Neuronal stem cell (in vitro differentiated cells): ENCODE measurements around the gene PRSS56.

Source experiments
- DNase-seq: peaks from one replicate; pipeline ENCODE4 v3.0.0-alpha.2; 2013; ENCODE audit warnings: low spot score
- H2AFZ ChIP-seq: one replicate; pipeline ENCODE4 v1.6.1; 2013; ENCODE audit warnings: mild to moderate bottlenecking, low read length, inconsistent platforms
- H2AK5ac ChIP-seq: 2 replicates; pipeline ENCODE4 v1.6.1; 2013; ENCODE audit warnings: low read depth, mild to moderate bottlenecking, inconsistent platforms, low read length, moderate library complexity, mixed read lengths
- H2BK120ac ChIP-seq: 2 replicates; pipeline ENCODE4 v1.6.1; 2013; ENCODE audit warnings: low read depth, mild to moderate bottlenecking, inconsistent platforms, low read length, moderate library complexity, mixed read lengths
- H2BK12ac ChIP-seq: one replicate; pipeline ENCODE4 v1.6.1; 2013; ENCODE audit warnings: low read length, inconsistent platforms
- H2BK15ac ChIP-seq: 2 replicates; pipeline ENCODE4 v1.6.1; 2013; ENCODE audit warnings: mild to moderate bottlenecking, low read length, inconsistent platforms, mixed read lengths
- H2BK5ac ChIP-seq: one replicate; pipeline ENCODE4 v1.6.1; 2013; ENCODE audit warnings: inconsistent platforms, mild to moderate bottlenecking, low read length, moderate library complexity
- H3K14ac ChIP-seq: one replicate; pipeline ENCODE4 v1.6.1; 2013; ENCODE audit warnings: low read length, inconsistent platforms
- H3K18ac ChIP-seq: 2 replicates; pipeline ENCODE4 v1.6.1; 2013; ENCODE audit warnings: low read length, inconsistent platforms
- H3K23ac ChIP-seq: 2 replicates; pipeline ENCODE4 v1.6.1; 2013; ENCODE audit warnings: low read depth, mild to moderate bottlenecking, mixed read lengths, low read length, inconsistent platforms; ENCODE audit not compliant: poor library complexity
- H3K27ac ChIP-seq: replicated peaks from 3 replicates; pipeline ENCODE4 v1.5.1; 2013; ENCODE audit warnings: low read length, inconsistent platforms
- H3K27me3 ChIP-seq, 3 experiments: 2 replicates each; pipeline ENCODE4 v1.6.1; 2013; ENCODE audit warnings: low read length in 3 of 3, mild to moderate bottlenecking in 2 of 3, inconsistent platforms in 1 of 3, low read depth in 1 of 3, mixed read lengths in 1 of 3, moderate library complexity in 1 of 3; ENCODE audit not compliant: control insufficient read depth in 3 of 3, insufficient read depth in 3 of 3
- H3K36me3 ChIP-seq, 2 donors: replicated peaks in 1 of 2; 2 replicates each; pipeline ENCODE4 v1.6.1; 2013; ENCODE audit warnings: low read length in 2 of 2; ENCODE audit not compliant: control insufficient read depth in 2 of 2, insufficient read depth in 2 of 2
- H3K4ac ChIP-seq: 2 replicates; pipeline ENCODE4 v1.6.1; 2013; ENCODE audit warnings: inconsistent platforms, mild to moderate bottlenecking, low read length, moderate library complexity
- H3K4me1 ChIP-seq, 2 donors: 1 replicate in 1 of 2; 2 replicates in 1 of 2; pipeline ENCODE4 v1.6.1; 2013; ENCODE audit warnings: low read length in 2 of 2, low read depth in 1 of 2; ENCODE audit not compliant: control insufficient read depth in 2 of 2, insufficient read depth in 1 of 2
- H3K4me2 ChIP-seq: one replicate; pipeline ENCODE4 v1.6.1; 2013; ENCODE audit warnings: mild to moderate bottlenecking, low read length, inconsistent platforms; ENCODE audit not compliant: insufficient read depth, poor library complexity, severe bottlenecking
- H3K4me3 ChIP-seq, 2 donors: 2 replicates each; pipeline ENCODE4 v1.5.1; 2013; ENCODE audit warnings: low read length in 2 of 2, mild to moderate bottlenecking in 2 of 2, inconsistent platforms in 1 of 2, moderate library complexity in 1 of 2
- H3K79me1 ChIP-seq: one replicate; pipeline ENCODE4 v1.6.1; 2013; ENCODE audit warnings: low read depth, mild to moderate bottlenecking, inconsistent platforms, low read length, moderate library complexity
- H3K9ac ChIP-seq: one replicate; pipeline ENCODE4 v1.6.1; 2013; ENCODE audit warnings: mild to moderate bottlenecking, low read depth, low read length, inconsistent platforms; ENCODE audit not compliant: poor library complexity
- H3K9me3 ChIP-seq, 2 donors: replicated peaks in 1 of 2; 2 replicates each; pipeline versions ENCODE3 to v1.6.1; 2013; ENCODE audit warnings: low read length in 2 of 2, mild to moderate bottlenecking in 2 of 2, inconsistent platforms in 1 of 2, low read depth in 1 of 2, mixed read lengths in 1 of 2, moderate library complexity in 1 of 2; ENCODE audit not compliant: control insufficient read depth in 2 of 2, insufficient read depth in 1 of 2
- H4K8ac ChIP-seq: one replicate; pipeline ENCODE4 v1.6.1; 2013; ENCODE audit warnings: low read depth, mild to moderate bottlenecking, inconsistent platforms, low read length, moderate library complexity
- H4K91ac ChIP-seq: one replicate; pipeline ENCODE4 v1.6.1; 2013; ENCODE audit warnings: low read length, low read depth, mild to moderate bottlenecking, inconsistent platforms; ENCODE audit not compliant: poor library complexity
- WGBS, 2 donors: extraction: QIAGEN DNeasy Blood & Tissue Kit; methylation state at CpG; one replicate each; pipeline ENCODE4 v1.1.7; 2013; ENCODE audit warnings: missing lambda C conversion rate in 2 of 2, mixed read lengths in 1 of 2; ENCODE audit not compliant: insufficient read length in 2 of 2, insufficient replicate concordance in 1 of 2; ENCODE audit errors: extremely low coverage in 2 of 2; 5-methylcytosine and 5-hydroxymethylcytosine counted together

The PRSS56 gene

DNA sequence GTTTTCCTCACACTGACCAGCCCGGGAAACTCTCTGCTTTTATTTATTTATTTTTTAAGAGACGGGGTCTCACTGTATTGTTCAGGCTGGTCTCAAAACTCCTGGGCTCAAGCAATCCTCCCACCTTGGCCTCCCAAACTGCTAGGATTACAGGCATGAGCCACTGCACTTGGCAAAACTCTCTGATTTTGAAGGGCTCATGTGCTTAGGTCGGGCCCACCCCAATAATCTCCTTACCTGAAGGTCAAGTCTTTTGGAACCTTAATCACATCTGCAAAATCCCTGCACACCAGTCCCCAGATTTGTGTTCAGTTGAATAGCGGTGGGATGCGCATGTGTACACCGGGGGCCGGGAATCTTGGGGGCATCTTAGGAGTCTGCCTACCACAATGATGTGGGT lies 24.9 kb upstream of the PRSS56 start:
- no peak overlapping the region for H4K91ac ChIP-seq
- no peak overlapping the region for H3K27ac ChIP-seq
- no peak for DNase-seq
- no peaks in the 10 kb centered on the region for H3K79me1 ChIP-seq
- no CpG with 5 or more reads among the region's 7 CpGs for WGBS, 2 donors
- no peak overlapping the region for H2BK120ac ChIP-seq
- no peaks in the 10 kb centered on the region for H3K36me3 ChIP-seq
- H2AFZ ChIP-seq: no peak overlapping the region
- peaks cover 0 to 80% (median 0%) of the 10 kb centered on the region in 3 experiments for H3K27me3 ChIP-seq
- peak overlapping the region; percentile 24 for H2AK5ac ChIP-seq
- peaks cover 9 to 22% of the 10 kb centered on the region in 2 donors for H3K4me1 ChIP-seq
- no peak overlapping the region for H3K4me2 ChIP-seq
- no peak overlapping the region for H4K8ac ChIP-seq
- H2BK12ac ChIP-seq: no peak overlapping the region
- H3K4ac ChIP-seq: no peak overlapping the region
- no peak overlapping the region for H3K18ac ChIP-seq
- no peak overlapping the region for H2BK5ac ChIP-seq
- no peak overlapping the region for H3K4me3 ChIP-seq
- H3K14ac ChIP-seq: no peak overlapping the region
- H3K9me3 ChIP-seq: no peaks in the 10 kb centered on the region
- no peak overlapping the region for H3K9ac ChIP-seq
- H2BK15ac ChIP-seq: no peak overlapping the region
- no peak overlapping the region for H3K23ac ChIP-seq

DNA sequence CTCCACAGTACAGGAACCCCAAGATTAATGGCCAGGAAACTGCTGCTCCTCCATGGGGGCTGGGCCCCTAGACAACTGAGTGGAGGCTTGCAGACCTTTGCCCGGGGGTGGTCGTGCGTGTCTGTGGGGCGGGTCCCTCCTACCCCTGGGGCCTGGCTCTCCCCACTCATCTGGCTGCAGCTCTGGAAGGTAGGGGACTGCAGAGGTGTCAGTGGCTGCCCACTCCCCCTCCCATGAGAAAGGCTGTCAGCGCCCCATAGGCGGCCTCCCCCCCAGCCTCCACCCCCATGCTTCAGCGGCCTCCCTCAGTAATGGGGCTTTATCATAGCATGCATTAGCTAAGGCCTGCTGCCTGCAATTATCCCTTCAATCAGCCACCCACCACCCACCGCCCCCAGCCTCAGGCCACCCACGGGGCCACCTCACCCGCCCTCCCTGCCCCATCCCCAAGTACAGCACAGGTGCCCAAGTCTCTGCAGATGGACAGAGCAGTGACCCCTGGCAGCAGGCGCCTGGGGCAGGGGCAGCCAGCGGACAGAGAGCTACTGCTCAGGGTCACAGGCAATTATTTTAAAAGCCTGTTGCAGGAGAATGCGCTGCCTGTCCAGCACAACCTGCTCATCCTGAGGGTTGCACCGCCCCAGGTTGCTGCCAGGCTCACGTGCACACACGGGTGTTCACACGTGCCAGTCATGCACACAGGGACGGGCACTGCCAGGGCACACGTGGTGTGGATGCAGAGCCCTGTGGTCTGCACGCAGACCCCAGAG lies 23.5 kb upstream of the PRSS56 start:
- H3K36me3 ChIP-seq: no peaks in the 10 kb centered on the region
- H3K4me1 ChIP-seq: peaks cover 9 to 24% of the 10 kb centered on the region in 2 donors
- H2BK15ac ChIP-seq: no peak overlapping the region
- no peak overlapping the region for H2BK5ac ChIP-seq
- no peak overlapping the region for H2AFZ ChIP-seq
- H3K9me3 ChIP-seq: no peaks in the 10 kb centered on the region
- DNase-seq: no peak
- peak overlapping the region; percentile 92 for H3K18ac ChIP-seq
- peak overlapping the region in 1 of 2 donors; percentile 31 for H3K4me3 ChIP-seq
- H3K4ac ChIP-seq: no peak overlapping the region
- no peak overlapping the region for H4K8ac ChIP-seq
- H3K23ac ChIP-seq: no peak overlapping the region
- peak overlapping the region; percentile 36 for H3K27ac ChIP-seq
- peak overlapping the region; percentile 66 for H2AK5ac ChIP-seq
- peak overlapping the region; percentile 95 for H2BK12ac ChIP-seq
- H2BK120ac ChIP-seq: no peak overlapping the region
- no CpG with 5 or more reads among the region's 20 CpGs for WGBS, 2 donors
- H4K91ac ChIP-seq: no peak overlapping the region
- H3K27me3 ChIP-seq: peaks cover 0 to 79% (median 0%) of the 10 kb centered on the region in 3 experiments
- H3K14ac ChIP-seq: no peak overlapping the region
- H3K79me1 ChIP-seq: no peaks in the 10 kb centered on the region
- H3K4me2 ChIP-seq: no peak overlapping the region
- H3K9ac ChIP-seq: peak overlapping the region; percentile 79

DNA sequence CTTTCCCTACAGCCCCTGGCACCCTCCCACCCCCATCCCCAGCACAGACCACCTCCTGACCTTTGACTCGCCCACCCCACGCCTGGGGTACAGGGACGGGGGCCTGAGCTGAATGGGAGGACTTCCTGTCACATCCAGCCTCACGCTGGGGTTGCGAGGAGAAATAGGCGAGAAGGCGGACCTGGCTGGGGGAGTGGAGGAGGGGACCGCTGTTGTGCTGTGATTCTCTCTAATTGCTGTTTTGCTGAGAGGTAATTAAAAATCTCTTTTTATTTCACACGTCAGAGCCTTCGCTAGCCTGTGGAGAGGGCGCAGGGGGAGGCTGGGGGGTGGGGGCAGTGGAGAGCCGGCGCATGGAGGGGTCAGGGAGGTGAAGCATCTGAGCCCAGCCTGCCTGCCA lies 22.8 kb upstream of the PRSS56 start:
- H3K27me3 ChIP-seq: peaks cover 0 to 77% (median 2%) of the 10 kb centered on the region in 3 experiments
- H3K79me1 ChIP-seq: no peaks in the 10 kb centered on the region
- H3K4me3 ChIP-seq: no peak overlapping the region
- H4K8ac ChIP-seq: no peak overlapping the region
- H2BK12ac ChIP-seq: no peak overlapping the region
- H3K4me2 ChIP-seq: no peak overlapping the region
- no peak overlapping the region for H2AFZ ChIP-seq
- H2BK5ac ChIP-seq: no peak overlapping the region
- H2BK120ac ChIP-seq: no peak overlapping the region
- no peak overlapping the region for H2BK15ac ChIP-seq
- H3K9ac ChIP-seq: peak overlapping the region; percentile 79
- H3K36me3 ChIP-seq: no peaks in the 10 kb centered on the region
- H3K14ac ChIP-seq: no peak overlapping the region
- WGBS, 2 donors: no CpG with 5 or more reads among the region's 13 CpGs
- no peak overlapping the region for H4K91ac ChIP-seq
- DNase-seq: no peak
- H3K27ac ChIP-seq: no peak overlapping the region
- no peak overlapping the region for H3K23ac ChIP-seq
- peak overlapping the region; percentile 92 for H3K18ac ChIP-seq
- H3K4me1 ChIP-seq: peaks cover 11 to 27% of the 10 kb centered on the region in 2 donors
- no peaks in the 10 kb centered on the region for H3K9me3 ChIP-seq
- no peak overlapping the region for H3K4ac ChIP-seq
- H2AK5ac ChIP-seq: no peak overlapping the region

DNA sequence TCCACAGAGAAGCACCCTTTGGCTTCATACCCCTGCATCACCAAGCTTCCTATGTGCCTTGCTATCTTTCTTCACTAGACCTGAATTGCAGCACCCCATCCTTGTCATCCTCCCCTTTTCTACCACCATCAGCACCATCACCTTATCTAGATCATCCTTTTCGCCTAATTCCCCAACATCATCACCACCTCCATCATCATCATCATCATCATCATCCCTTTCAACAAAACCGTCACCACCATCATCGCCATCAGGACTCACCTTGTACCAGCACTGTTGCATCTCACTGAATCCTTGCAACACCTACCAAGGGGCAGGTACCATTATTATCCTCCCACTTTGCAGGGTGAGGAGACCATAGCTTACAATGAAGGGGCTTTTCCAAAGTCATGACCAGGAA lies 21.7 kb upstream of the PRSS56 start:
- no peak overlapping the region for H3K4me2 ChIP-seq
- H3K4me3 ChIP-seq: no peak overlapping the region
- 100% methylated on average over 3 of the region's 3 CpGs; no CpG with 5 or more reads in 1 of the 2 donors for WGBS, 2 donors
- H3K4me1 ChIP-seq: peaks cover 15 to 28% of the 10 kb centered on the region in 2 donors
- peaks cover 0 to 76% (median 10%) of the 10 kb centered on the region in 3 experiments for H3K27me3 ChIP-seq
- no peak overlapping the region for H2BK12ac ChIP-seq
- no peak overlapping the region for H3K14ac ChIP-seq
- no peak overlapping the region for H2BK5ac ChIP-seq
- H3K36me3 ChIP-seq: no peaks in the 10 kb centered on the region
- no peak overlapping the region for H3K18ac ChIP-seq
- H3K9me3 ChIP-seq: no peaks in the 10 kb centered on the region
- H2AFZ ChIP-seq: no peak overlapping the region
- no peak overlapping the region for H2BK120ac ChIP-seq
- no peak overlapping the region for H3K23ac ChIP-seq
- no peak overlapping the region for H3K4ac ChIP-seq
- no peak overlapping the region for H4K8ac ChIP-seq
- H3K9ac ChIP-seq: no peak overlapping the region
- H2AK5ac ChIP-seq: peak overlapping the region; percentile 16
- no peaks in the 10 kb centered on the region for H3K79me1 ChIP-seq
- no peak overlapping the region for H3K27ac ChIP-seq
- H4K91ac ChIP-seq: no peak overlapping the region
- DNase-seq: no peak
- H2BK15ac ChIP-seq: peak overlapping the region; percentile 59
